Skeletal muscle tissue (tissue), 5 donors: ENCODE data around the gene SP100. TPM values are rescaled to one million over a fixed set of nuclear protein-coding genes. Genes with fewer than 3 reads are reported as not detected.

Experiments used
- H3K27ac ChIP-seq: one replicate; pipeline ENCODE4 v1.7.0; 2013; ENCODE audit warnings: mild to moderate bottlenecking, low read depth, low read length, inconsistent platforms
- H3K27me3 ChIP-seq, 3 donors: one replicate each; pipeline ENCODE4 v1.7.0; 2013; ENCODE audit warnings: low read length in 3 of 3; ENCODE audit not compliant: control insufficient read depth in 3 of 3, insufficient read depth in 3 of 3
- H3K36me3 ChIP-seq, 3 donors: one replicate each; pipeline ENCODE4 v1.7.0; 2013; ENCODE audit warnings: low read length in 3 of 3; ENCODE audit not compliant: control insufficient read depth in 3 of 3, insufficient read depth in 3 of 3
- H3K4me1 ChIP-seq, 3 donors: one replicate each; pipeline ENCODE4 v1.7.0; 2013; ENCODE audit warnings: low read length in 3 of 3, mild to moderate bottlenecking in 3 of 3; ENCODE audit not compliant: control insufficient read depth in 3 of 3, insufficient read depth in 3 of 3
- H3K4me3 ChIP-seq, 3 donors: one replicate each; pipeline ENCODE4 v1.7.0; 2013; ENCODE audit warnings: low read length in 3 of 3
- H3K9ac ChIP-seq, 3 donors: one replicate each; pipeline ENCODE4 v1.7.0; 2013; ENCODE audit warnings: low read length in 3 of 3, mild to moderate bottlenecking in 3 of 3, moderate library complexity in 2 of 3, low read depth in 1 of 3
- H3K9me3 ChIP-seq, 3 donors: one replicate each; pipeline ENCODE4 v1.7.0; 2013; ENCODE audit warnings: low read length in 3 of 3; ENCODE audit not compliant: control insufficient read depth in 3 of 3
- small RNA-seq: library from RNA; depleted of rRNA; stranded (forward); fragments of <200 nt; gene quantifications from one replicate; pipeline ENCODE3, GENCODE V24; 2014
- total RNA-seq: library from RNA; depleted of rRNA; stranded (reverse); fragments of >200 nt; gene quantifications from one replicate; pipeline ENCODE4 v1.2.3, GENCODE V29; 2014
- donor health status: Osteomylitis.

The SP100 gene
- total RNA-seq, 1 donor from 2014 or later, result 24.0 TPM

GRCh38 chr2:230589025-230589424, 173.0 kb downstream of the SP100 start:
- Histone ChIP-seq H3K9me3 (no peaks in the 10 kb centered on the region), H3K4me1 (no peaks in the 10 kb centered on the region), H3K9ac (no peak overlapping the region), H3K4me3 (no peak overlapping the region), H3K36me3 (no peaks in the 10 kb centered on the region), H3K27me3 (peaks cover 0 to 3% (median 0%) of the 10 kb centered on the region in 3 donors), H3K27ac (no peak overlapping the region)

GRCh38 chr2:230589497-230590015, 173.6 kb downstream of the SP100 start:
- Histone ChIP-seq H3K9ac (no peak overlapping the region), H3K27ac (no peak overlapping the region), H3K27me3 (peaks cover 0 to 3% (median 0%) of the 10 kb centered on the region in 3 donors), H3K36me3 (no peaks in the 10 kb centered on the region), H3K4me3 (no peak overlapping the region), H3K4me1 (no peaks in the 10 kb centered on the region), H3K9me3 (no peaks in the 10 kb centered on the region)

GRCh38 chr2:230590333-230590732, 174.3 kb downstream of the SP100 start:
- no peaks in the 10 kb centered on the region for H3K36me3 ChIP-seq
- no peaks in the 10 kb centered on the region for H3K4me1 ChIP-seq
- H3K9ac ChIP-seq, result no peak overlapping the region
- H3K27ac ChIP-seq, result no peak overlapping the region
- H3K27me3 ChIP-seq, result peaks cover 0 to 3% (median 0%) of the 10 kb centered on the region in 3 donors
- no peaks in the 10 kb centered on the region for H3K9me3 ChIP-seq
- no peak overlapping the region for H3K4me3 ChIP-seq

- Histone ChIP-seq H3K36me3 (no peaks in the 10 kb centered on the region), H3K27ac (no peak overlapping the region), H3K4me3 (no peak overlapping the region), H3K9ac (no peak overlapping the region), H3K9me3 (no peaks in the 10 kb centered on the region), H3K27me3 (peaks cover 0 to 3% (median 0%) of the 10 kb centered on the region in 3 donors), H3K4me1 (no peaks in the 10 kb centered on the region)
These were observed 175.8 kb downstream of the SP100 start for GRCh38 chr2:230591850-230592249.

GRCh38 chr2:230592775-230593174, 176.8 kb downstream of the SP100 start:
- Histone ChIP-seq H3K4me1 (no peaks in the 10 kb centered on the region), H3K27me3 (peaks cover 0 to 3% (median 0%) of the 10 kb centered on the region in 3 donors), H3K36me3 (no peaks in the 10 kb centered on the region), H3K9ac (no peak overlapping the region), H3K9me3 (no peaks in the 10 kb centered on the region), H3K27ac (no peak overlapping the region), H3K4me3 (no peak overlapping the region)

Small RNA genes within 50 kb of the gene (small RNA-seq; reads per million reads assigned to genes)
- gene HMGB1P3 (not detected), gene RN7SL834P (not detected), gene RNU6-451P (not detected)

Other genes with a start within 250 kb of the SP100 start
- gene SP110, start 196.2 kb upstream of the SP100 start, total RNA-seq, result 4.7 TPM
- gene SP140, start 190.5 kb upstream of the SP100 start, total RNA-seq, result 0.52 TPM
- gene SP140L, start 89.0 kb upstream of the SP100 start, total RNA-seq, result 3.7 TPM